Activated naive CD4-positive, alpha-beta T cell treated with anti-CD3 and anti-CD28 coated beads, Interleukin-2, amount 10 ng/mL, durations not matched to agents 7 days and 5 days (primary cell): ENCODE results near the gene DEPDC7.
A peak's percentile ranks its signal among the peaks of the same experiment; 100 is the strongest.

Experiments used
- CTCF ChIA-PET: fragments of 350-600 bp; sonication (Branson Sonifier 250); formaldehyde crosslinking; loops from one replicate; lab custom pipeline; 2021; ENCODE audit warnings: antibody characterized with exemption; lab: Charles Lee
- DNase-seq: peaks from one replicate; pipeline ENCODE4 v3.0.0-alpha.2; 2020
- H3K27ac Mint-ChIP-seq: one replicate; pipeline ENCODE4 v1.8.0; 2021; ENCODE audit warnings: mild to moderate bottlenecking, moderate library complexity, mixed read lengths
- H3K27me3 Mint-ChIP-seq: one replicate; pipeline ENCODE4 v1.8.0; 2021; ENCODE audit warnings: mild to moderate bottlenecking, mixed read lengths
- H3K36me3 Mint-ChIP-seq: one replicate; pipeline ENCODE4 v1.8.0; 2021; ENCODE audit warnings: mixed read lengths
- H3K4me1 Mint-ChIP-seq: one replicate; pipeline ENCODE4 v1.8.0; 2021; ENCODE audit warnings: mixed read lengths
- H3K4me3 Mint-ChIP-seq: one replicate; pipeline ENCODE4 v1.8.0; 2021; ENCODE audit warnings: mild to moderate bottlenecking, moderate library complexity, mixed read lengths
- H3K9me3 Mint-ChIP-seq: one replicate; pipeline ENCODE4 v1.8.0; 2021; ENCODE audit warnings: mixed read lengths

DEPDC7 gene

DNA sequence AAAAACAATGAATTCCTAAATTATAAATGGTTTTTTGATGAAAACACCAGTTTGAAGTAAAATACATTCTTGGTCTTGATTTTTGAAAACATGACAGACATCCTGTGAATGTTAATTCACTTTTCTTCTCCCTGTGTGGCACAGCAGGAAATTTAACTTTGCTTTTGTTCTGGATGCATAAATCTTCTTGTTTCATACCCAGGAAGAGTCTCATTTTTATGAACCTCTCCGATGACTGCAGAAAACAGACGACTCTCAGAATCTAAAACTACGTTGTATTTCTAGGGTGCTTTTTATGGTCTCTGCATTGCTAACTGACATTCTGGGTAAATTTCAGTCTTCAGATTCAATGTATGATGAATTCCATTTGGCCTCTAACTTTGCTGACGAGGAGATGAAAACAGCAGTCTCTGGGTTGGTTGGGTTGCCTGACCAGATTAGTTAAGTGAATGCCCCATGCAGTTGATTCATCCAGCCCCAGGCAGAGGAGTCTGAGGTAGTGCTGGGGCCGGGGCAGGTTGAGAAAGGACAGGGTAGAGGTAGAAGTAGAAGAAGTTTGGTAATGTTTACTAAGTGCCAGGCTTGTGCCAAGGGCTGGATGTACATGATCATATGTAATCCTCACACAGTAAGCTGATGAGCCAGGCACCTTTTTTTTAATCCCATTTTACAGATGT lies 43.8 kb downstream of the DEPDC7 start:
- Mint-ChIP-seq H3K9me3 (no peaks in the 10 kb centered on the region), H3K4me1 (peaks cover 20% of the 10 kb centered on the region), H3K36me3 (peaks cover 34% of the 10 kb centered on the region), H3K27ac (no peak overlapping the region), H3K4me3 (no peak overlapping the region), H3K27me3 (no peaks in the 10 kb centered on the region)
- CTCF ChIA-PET, result no interaction called here
- no peak for DNase-seq

DNA sequence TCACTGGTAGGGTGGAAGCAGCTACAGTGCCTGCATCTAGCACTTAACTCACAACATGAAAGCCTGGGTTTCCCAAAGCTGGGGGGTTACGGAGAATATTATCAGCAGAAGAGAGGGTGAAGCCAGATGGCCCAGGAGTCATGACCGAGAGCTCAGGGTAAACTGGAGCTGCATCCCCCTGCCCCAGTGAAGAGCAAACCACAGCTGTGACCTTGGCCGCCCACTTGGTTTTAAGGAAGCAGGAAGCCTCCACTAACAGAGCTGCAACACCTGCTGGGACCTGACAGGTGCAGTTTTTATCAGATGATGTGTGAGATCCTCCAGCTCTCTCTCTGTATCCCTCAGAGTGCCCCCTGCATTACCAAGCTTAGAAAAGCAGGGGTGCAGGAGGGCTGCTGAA lies 44.6 kb downstream of the DEPDC7 start:
- Mint-ChIP-seq H3K27ac (no peak overlapping the region), H3K4me3 (no peak overlapping the region), H3K36me3 (peaks cover 33% of the 10 kb centered on the region), H3K27me3 (no peaks in the 10 kb centered on the region), H3K9me3 (no peaks in the 10 kb centered on the region), H3K4me1 (peaks cover 26% of the 10 kb centered on the region)
- no peak for DNase-seq
- CTCF ChIA-PET, result interaction anchor here (1.5 to 1.8 kb wide), 2 partner anchors 94 to 127 kb away, joined by 3 to 6 read pairs; no protein-coding TSS in a partner anchor

DNA sequence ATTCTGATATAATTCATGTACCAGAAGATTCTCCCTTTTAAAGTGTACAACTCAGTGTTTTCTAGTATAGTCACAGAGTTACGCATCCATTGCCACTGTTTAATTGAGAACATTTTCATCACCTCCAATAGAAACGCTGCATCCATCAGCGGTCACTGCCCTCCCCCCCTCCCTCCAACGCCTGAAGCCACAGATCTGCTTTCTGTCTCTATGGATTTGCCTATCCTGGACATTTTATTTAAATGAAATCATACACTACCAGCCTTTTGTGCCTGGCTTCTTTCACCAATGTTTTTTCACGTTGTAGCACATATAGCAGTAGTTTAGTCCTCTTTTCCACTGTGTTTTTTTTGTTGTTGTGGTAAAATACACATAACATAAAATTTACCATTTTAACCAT lies 46.5 kb downstream of the DEPDC7 start:
- no peaks in the 10 kb centered on the region for H3K27me3 Mint-ChIP-seq
- CTCF ChIA-PET, result interaction anchor here (0.6 to 1.8 kb wide), 3 partner anchors 96 to 182 kb away, joined by 3 to 6 read pairs (median 3); no protein-coding TSS in a partner anchor
- H3K4me1 Mint-ChIP-seq, result peaks cover 26% of the 10 kb centered on the region
- peaks cover 33% of the 10 kb centered on the region for H3K36me3 Mint-ChIP-seq
- no peak for DNase-seq
- H3K4me3 Mint-ChIP-seq, result no peak overlapping the region
- no peaks in the 10 kb centered on the region for H3K9me3 Mint-ChIP-seq
- H3K27ac Mint-ChIP-seq, result no peak overlapping the region

DNA sequence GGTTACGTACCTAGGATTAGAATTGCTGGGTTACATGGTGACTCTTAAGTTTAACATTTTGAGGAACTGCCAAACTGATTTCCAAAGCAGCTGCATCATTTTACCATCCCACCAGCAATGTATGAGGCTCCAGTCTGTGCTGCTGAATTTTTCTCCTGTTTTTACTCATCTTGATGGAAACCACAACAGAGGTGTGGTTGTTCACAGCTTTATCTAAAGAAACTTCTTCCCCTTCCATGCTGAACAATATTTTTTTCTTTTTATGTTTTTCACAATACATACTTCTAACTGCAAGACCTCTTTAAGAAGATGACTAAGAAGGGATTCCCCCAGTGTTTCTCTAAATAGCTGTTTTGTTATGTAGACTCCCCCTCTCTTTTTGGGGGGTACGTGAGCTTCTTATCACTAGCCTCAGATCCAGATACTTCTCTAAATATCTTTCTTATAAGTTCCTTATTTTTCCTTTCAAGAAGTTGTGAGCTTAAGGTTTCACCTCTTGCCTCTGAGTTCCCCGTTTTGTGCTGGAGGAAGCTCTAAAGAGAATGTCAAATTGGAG lies 47.7 kb downstream of the DEPDC7 start:
- no peak for DNase-seq
- CTCF ChIA-PET, result interaction anchor here (1.2 to 7.0 kb wide), 7 partner anchors 22 to 270 kb away, joined by 3 to 128 read pairs (median 6); partner anchors contain the start of gene TCP11L1
- H3K4me1 Mint-ChIP-seq, result peaks cover 26% of the 10 kb centered on the region
- no peaks in the 10 kb centered on the region for H3K9me3 Mint-ChIP-seq
- no peak overlapping the region for H3K4me3 Mint-ChIP-seq
- peak overlapping the region; percentile 0 for H3K27ac Mint-ChIP-seq
- peaks cover 30% of the 10 kb centered on the region for H3K36me3 Mint-ChIP-seq
- no peaks in the 10 kb centered on the region for H3K27me3 Mint-ChIP-seq

DNA sequence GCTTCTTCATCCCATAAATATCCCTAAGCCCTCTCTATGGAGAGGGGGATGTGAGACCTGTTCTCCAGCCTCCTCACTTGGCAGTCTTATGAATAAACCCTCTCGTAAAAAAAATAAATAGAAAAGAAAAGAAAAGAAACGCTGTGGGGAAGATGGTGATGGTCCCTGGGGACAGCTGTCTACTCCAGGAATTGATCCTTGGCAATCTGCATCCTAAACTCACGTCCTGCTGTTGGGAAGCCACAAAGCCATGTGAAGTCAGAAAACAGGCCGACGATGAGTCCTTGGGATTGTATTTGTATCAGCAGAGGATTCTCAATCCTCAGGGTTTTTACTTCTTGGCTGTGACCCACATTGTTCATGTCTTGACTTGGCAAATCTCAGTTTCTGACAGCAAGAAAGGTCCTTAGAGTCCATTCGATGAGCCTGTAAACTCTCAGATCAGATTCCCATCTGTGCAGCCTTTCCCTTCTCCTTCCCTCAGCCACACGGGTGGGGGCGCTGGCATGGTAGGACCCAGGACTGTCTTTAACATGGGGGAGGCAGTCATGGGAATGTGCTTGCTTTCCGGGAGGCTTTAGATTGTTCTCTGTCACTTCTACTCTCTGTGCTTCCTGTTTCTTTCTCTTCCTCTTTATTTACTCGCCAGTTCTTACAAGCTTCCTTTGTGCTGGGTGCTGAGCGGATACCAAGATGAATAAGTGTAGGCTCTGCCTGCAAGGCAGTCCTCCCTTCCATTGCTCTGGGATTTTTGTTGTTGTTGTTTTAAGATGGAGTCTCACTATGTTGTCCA lies 48.6 kb downstream of the DEPDC7 start:
- Mint-ChIP-seq H3K36me3 (peaks cover 26% of the 10 kb centered on the region), H3K27ac (no peak overlapping the region), H3K4me1 (peaks cover 26% of the 10 kb centered on the region), H3K27me3 (no peaks in the 10 kb centered on the region), H3K9me3 (no peaks in the 10 kb centered on the region), H3K4me3 (no peak overlapping the region)
- CTCF ChIA-PET, result interaction anchor here (0.6 to 7.0 kb wide), 13 partner anchors 7 to 271 kb away, joined by 3 to 128 read pairs (median 6); partner anchors contain the start of genes QSER1 and TCP11L1
- no peak for DNase-seq

DNA sequence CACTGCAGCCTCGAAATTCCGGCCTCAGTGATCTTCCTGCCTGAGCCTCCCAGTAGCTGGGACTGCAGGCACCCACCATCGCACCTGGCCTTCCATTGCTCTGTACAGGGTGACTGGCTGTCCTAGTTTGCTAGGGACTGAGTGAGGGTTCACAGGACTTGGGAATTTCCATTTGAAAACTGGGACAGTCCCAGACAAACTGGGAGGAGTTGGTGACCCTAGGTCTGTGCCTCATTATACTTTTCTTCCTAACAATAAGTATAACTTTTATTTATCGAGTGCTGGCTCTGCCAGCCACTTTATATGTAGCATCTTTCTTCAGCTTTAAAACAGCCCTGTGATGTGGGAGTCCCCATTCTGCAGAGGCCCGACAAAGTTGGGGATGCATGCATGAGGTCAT lies 49.2 kb downstream of the DEPDC7 start:
- Mint-ChIP-seq H3K27ac (no peak overlapping the region), H3K4me3 (no peak overlapping the region), H3K4me1 (peaks cover 26% of the 10 kb centered on the region), H3K36me3 (peaks cover 20% of the 10 kb centered on the region), H3K27me3 (no peaks in the 10 kb centered on the region), H3K9me3 (no peaks in the 10 kb centered on the region)
- no peak for DNase-seq
- CTCF ChIA-PET, result interaction anchor here (0.6 to 7.0 kb wide), 25 partner anchors 8 to 259 kb away, joined by 3 to 128 read pairs (median 5); partner anchors contain the start of genes DEPDC7, QSER1 and TCP11L1

DNA sequence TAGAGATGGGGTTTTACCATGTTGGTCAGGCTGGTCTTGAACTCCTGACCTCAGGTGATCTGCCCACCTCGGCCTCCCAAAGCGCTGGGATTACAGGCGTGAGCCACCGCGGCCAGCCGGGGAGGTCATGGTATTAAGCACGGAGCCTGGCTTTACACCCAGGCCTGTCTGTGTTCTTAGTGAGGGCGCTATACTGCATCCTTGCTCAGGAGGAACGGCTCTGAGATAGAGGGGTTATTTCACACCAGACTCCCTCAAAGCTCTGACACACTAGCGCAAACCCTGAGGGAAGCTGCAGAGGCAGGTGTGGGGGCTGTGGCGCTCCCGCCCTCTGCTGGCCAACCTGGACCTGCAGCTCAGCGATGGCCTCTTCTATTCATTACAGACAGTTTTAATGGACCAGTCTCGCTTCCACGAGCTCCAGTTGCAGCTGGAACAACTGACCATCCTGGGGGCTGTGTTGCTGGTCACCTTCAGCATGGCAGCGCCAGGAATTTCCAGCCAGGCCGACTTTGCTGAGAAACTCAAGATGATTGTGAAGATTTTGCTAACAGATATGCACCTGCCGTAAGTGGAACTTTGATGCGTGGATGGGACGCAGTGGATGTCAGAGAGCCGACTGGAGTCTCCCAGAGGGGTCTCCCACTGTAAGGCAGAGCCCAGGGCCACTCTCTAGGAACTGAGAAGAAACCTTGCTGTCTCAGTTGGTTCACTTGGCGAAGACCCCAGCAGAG lies 49.9 kb downstream of the DEPDC7 start:
- H3K36me3 Mint-ChIP-seq, result peaks cover 20% of the 10 kb centered on the region

DNA sequence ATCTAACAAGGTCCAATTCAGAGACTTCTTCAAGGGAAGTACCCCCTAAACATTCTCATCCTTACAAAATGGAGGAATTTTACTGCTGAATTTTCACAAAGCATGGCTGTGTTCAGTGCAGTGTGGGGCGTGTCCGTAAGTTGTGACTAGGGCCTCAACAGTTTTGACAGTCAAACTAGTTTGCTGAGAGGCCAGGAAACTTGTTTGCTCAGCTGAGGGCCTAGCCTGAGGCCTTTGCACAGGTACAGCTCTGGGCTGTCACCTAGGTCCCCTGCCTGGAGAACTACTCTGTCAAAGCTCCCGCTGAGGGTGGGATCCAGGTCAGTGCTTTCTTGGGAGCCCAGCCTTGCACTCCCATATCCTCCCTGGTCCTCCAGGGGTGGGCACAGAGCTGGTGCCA lies 51.6 kb downstream of the DEPDC7 start:
- Mint-ChIP-seq H3K4me1 (peaks cover 26% of the 10 kb centered on the region), H3K36me3 (peaks cover 18% of the 10 kb centered on the region), H3K27me3 (no peaks in the 10 kb centered on the region), H3K9me3 (no peaks in the 10 kb centered on the region), H3K27ac (no peak overlapping the region), H3K4me3 (no peak overlapping the region)
- DNase-seq, result no peak
- CTCF ChIA-PET, result interaction anchor here (0.9 to 7.0 kb wide), 3 partner anchors 100 to 118 kb away, joined by 3 to 128 read pairs (median 38); no protein-coding TSS in a partner anchor

More for the DNA sequence above, 49.9 kb downstream of the DEPDC7 start:
- H3K4me1 Mint-ChIP-seq, result peaks cover 26% of the 10 kb centered on the region
- H3K27ac Mint-ChIP-seq, result no peak overlapping the region
- H3K4me3 Mint-ChIP-seq, result no peak overlapping the region
- H3K27me3 Mint-ChIP-seq, result no peaks in the 10 kb centered on the region
- CTCF ChIA-PET, result interaction anchor here (0.5 to 7.0 kb wide), 26 partner anchors 9 to 259 kb away, joined by 3 to 128 read pairs (median 4); partner anchors contain the start of genes DEPDC7 and TCP11L1
- DNase-seq, result peak; percentile 82
- H3K9me3 Mint-ChIP-seq, result no peaks in the 10 kb centered on the region

DNA sequence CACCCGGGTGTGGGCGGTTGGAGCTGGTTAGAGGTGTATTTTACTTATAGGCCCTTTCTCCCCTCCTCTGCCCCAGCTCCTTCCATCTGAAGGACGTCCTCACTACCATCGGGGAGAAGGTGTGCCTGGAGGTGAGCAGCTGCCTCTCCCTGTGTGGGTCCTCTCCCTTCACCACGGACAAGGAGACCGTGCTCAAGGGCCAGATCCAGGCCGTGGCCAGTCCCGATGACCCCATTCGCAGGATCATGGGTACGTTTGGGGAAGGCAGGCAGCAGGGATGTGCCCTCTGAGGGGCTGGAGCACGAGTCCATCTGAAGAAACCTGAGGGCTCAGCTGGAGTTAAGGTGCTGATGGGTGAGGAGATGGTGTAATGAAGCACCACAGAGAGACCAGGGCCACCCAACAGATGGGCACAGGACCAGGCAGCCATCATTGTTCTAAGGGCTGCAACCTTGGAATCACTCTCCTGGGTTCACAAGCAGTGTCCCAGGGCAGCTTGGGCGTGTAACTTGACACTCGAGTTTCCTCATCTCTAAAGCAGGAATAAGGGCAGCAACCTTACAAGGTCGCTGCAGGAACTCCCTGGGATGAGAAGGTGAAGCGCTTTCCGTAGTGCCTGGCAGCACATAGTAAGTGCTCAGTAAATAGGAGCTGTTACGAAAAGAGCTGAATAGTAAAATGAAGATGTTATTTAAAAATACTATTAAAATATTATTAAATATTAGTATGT lies 53.1 kb downstream of the DEPDC7 start:
- Mint-ChIP-seq H3K36me3 (peaks cover 24% of the 10 kb centered on the region), H3K27ac (no peak overlapping the region), H3K9me3 (no peaks in the 10 kb centered on the region), H3K4me1 (peaks cover 13% of the 10 kb centered on the region), H3K27me3 (no peaks in the 10 kb centered on the region), H3K4me3 (no peak overlapping the region)
- DNase-seq, result no peak
- CTCF ChIA-PET, result interaction anchor here (1.2 to 7.0 kb wide), 2 partner anchors 10 to 110 kb away, joined by 3 to 128 read pairs; no protein-coding TSS in a partner anchor

DNA sequence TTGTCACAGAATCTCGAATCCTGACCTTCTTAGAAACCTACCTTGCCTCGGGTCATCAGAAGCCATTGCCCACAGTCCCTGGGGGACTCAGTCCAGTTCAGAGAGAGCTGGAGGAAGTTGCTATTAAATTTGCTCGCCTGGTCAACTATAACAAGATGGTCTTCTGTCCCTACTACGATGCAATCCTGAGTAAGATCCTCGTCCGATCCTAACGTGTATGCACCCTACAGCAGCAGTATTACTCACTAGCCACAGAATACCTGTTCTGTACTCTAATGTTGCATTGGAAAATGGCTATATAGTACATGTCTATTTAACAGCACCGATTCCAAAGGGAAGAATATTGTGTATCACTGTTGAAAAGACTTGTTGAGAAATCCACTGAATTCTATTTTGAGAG lies 56.8 kb downstream of the DEPDC7 start:
- no peak overlapping the region for H3K4me3 Mint-ChIP-seq
- H3K27ac Mint-ChIP-seq, result no peak overlapping the region
- no peaks in the 10 kb centered on the region for H3K4me1 Mint-ChIP-seq
- H3K9me3 Mint-ChIP-seq, result no peaks in the 10 kb centered on the region
- CTCF ChIA-PET, result no interaction called here
- no peak for DNase-seq
- H3K36me3 Mint-ChIP-seq, result peaks cover 42% of the 10 kb centered on the region
- no peaks in the 10 kb centered on the region for H3K27me3 Mint-ChIP-seq
